ENCODE data around the gene AVL9.
"Not testable (repeated sequence)": the region's sequence is repeated elsewhere in the genome, so short reads cannot be mapped to it uniquely, and the experiment has no call there.

- not testable (repeated sequence) for TF ChIP-seq CSRNP2 (CRISPR knock-in tag; conservative IDR thresholded peaks at IDR 0.05; ENCODE audit: low read depth); CREB1 (IDR thresholded peaks at IDR 0.05); CREB1 (CRISPR knock-in tag; IDR thresholded peaks at IDR 0.05); ARNT2 (CRISPR knock-in tag; IDR thresholded peaks at IDR 0.05; ENCODE audit: low read depth); TAF1 (CRISPR knock-in tag; IDR thresholded peaks at IDR 0.05); REST (IDR thresholded peaks at IDR 0.05; ENCODE audit: borderline replicate concordance in 1 of 2, low read depth in 1 of 2, low read length in 2 of 2); MYC (CRISPR knock-in tag; IDR thresholded peaks at IDR 0.05; ENCODE audit: borderline replicate concordance); SAFB2 (CRISPR knock-in tag; IDR thresholded peaks at IDR 0.05; ENCODE audit: borderline replicate concordance, low read depth); CHD2 (IDR thresholded peaks at IDR 0.05; ENCODE audit: low read depth, low read length); ZNF766 (CRISPR knock-in tag; IDR thresholded peaks at IDR 0.05; ENCODE audit: borderline replicate concordance); CEBPG (CRISPR knock-in tag; IDR thresholded peaks at IDR 0.05); JUND (CRISPR knock-in tag; IDR thresholded peaks at IDR 0.05); ELF3 (CRISPR knock-in tag; IDR thresholded peaks at IDR 0.05); ZKSCAN8 (CRISPR knock-in tag; IDR thresholded peaks at IDR 0.05; ENCODE audit: borderline replicate concordance)
- TF ChIP-seq, protein P1, sequence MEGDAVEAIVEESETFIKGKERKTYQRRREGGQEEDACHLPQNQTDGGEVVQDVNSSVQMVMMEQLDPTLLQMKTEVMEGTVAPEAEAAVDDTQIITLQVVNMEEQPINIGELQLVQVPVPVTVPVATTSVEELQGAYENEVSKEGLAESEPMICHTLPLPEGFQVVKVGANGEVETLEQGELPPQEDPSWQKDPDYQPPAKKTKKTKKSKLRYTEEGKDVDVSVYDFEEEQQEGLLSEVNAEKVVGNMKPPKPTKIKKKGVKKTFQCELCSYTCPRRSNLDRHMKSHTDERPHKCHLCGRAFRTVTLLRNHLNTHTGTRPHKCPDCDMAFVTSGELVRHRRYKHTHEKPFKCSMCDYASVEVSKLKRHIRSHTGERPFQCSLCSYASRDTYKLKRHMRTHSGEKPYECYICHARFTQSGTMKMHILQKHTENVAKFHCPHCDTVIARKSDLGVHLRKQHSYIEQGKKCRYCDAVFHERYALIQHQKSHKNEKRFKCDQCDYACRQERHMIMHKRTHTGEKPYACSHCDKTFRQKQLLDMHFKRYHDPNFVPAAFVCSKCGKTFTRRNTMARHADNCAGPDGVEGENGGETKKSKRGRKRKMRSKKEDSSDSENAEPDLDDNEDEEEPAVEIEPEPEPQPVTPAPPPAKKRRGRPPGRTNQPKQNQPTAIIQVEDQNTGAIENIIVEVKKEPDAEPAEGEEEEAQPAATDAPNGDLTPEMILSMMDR (CRISPR knock-in tag; IDR thresholded peaks at IDR 0.05), result not testable (repeated sequence)
Measured at GRCh38 chr7:32603492-32603891, 108.2 kb downstream of the AVL9 start.

Data from HepG2 (cell line).